GM12874 (cell line): Measurements from ENCODE around the gene BTG4.

Source experiments
- TF ChIP-seq, protein P1 (sequence below): IDR thresholded peaks from 2 replicates; pipeline ENCODE4 v1.5.1; 2011; ENCODE audit warnings: low read depth, mild to moderate bottlenecking, control low read depth, low read length, moderate library complexity; ENCODE audit not compliant: insufficient read depth

Gene BTG4

GRCh38 chr11:111454561-111455192, 57.5 kb downstream of the BTG4 start:
- TF ChIP-seq, protein P1, sequence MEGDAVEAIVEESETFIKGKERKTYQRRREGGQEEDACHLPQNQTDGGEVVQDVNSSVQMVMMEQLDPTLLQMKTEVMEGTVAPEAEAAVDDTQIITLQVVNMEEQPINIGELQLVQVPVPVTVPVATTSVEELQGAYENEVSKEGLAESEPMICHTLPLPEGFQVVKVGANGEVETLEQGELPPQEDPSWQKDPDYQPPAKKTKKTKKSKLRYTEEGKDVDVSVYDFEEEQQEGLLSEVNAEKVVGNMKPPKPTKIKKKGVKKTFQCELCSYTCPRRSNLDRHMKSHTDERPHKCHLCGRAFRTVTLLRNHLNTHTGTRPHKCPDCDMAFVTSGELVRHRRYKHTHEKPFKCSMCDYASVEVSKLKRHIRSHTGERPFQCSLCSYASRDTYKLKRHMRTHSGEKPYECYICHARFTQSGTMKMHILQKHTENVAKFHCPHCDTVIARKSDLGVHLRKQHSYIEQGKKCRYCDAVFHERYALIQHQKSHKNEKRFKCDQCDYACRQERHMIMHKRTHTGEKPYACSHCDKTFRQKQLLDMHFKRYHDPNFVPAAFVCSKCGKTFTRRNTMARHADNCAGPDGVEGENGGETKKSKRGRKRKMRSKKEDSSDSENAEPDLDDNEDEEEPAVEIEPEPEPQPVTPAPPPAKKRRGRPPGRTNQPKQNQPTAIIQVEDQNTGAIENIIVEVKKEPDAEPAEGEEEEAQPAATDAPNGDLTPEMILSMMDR: peak; percentile 63

DNA sequence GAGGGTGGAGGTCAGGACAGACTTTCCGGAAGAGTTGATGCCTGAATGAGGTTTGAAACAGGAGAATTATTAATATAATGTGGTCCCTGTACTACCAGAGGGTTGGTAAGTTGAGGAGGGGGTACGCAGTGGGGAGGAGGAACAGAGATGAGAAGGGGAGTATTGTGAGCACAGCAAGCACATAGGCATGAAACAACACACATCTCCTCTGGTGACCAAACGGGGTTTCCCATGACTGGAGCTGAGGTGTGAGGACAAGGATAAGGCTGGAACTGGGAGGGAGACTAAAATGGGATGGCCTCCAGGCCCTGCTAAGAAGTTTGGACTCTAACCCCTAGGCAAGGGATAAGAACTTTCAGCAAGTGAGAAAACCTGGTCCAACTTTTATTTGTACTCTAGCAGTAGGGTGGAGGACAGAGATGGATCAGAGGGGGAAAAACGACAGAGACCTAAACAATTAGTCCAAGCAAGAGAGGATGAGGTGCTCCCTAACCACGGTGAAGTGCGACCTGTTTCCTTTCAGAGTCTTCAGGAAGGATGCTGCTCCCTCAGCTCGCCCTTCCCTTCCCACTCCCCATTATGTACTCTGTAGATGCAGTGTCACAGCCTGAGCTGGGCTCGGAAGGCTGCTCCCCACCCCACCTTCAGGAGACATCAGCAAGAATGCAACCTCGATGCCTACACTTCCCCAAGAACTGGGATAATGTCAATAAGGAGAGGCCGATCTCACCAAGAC, 59.2 kb downstream of the BTG4 start:
- TF ChIP-seq, protein P1: no peak

DNA sequence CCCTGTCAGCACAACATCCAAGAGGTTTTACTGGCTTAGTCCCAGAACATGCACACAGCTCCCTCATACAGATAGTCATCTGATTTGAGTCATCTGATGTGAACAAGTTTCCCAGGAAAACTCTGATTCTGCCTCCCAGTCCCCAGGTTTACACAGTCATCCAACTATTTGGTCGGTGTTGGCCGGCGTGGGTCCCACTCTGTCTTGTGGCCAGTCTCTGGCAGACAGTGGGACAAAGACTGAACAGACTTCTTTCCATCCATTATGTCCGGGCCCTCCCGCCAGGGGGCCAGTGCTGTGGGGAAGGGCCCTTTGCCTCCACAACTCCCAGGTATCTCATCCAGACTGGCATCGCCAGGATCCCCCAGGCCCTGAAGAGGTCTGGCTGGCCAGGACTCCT, 60.0 kb downstream of the BTG4 start:
- TF ChIP-seq, protein P1: no peak

DNA sequence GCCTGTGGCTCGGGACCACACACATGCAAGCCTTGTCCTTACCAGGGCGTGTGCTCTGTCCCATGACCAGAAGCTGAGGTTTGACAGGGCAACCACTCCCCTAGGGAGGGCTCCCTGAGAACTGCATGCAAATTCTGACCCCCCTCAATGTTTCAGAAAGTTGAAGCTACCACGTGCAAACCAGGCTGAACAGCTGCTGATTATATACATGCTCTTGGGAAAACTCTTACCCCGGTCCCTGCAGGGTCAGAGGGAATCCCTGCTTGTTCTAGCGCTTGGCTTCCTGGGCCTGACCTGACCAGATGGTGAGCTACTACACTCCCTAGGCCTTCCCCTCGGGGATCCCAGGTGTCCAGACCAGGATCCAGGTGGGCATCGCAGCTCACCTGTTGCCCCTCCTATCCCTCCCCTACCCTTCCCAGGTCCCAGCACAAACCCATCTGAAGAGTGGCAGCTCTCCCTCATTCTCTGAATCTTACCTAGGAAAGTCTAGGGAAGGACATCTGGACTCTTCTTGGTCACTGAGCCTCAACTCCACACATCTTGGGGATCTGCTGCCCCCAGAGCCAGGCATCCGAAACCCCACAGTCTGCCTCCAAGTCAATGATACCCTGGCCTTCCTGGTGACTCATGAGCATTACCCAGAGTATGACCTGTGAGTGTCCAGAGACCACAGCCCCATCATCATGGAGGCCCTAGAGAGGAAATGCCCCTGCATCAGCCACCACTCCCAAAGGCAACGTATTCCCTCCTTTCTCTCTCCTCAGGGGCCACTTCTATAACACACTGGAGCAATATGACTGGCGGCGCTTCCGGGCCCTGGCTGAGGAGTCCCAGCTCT, 61.5 kb downstream of the BTG4 start:
- TF ChIP-seq, protein P1: no peak

GRCh38 chr11:111449696-111450479, 62.3 kb downstream of the BTG4 start:
- TF ChIP-seq, protein P1: no peak

- TF ChIP-seq, protein P1: no peak
Observed at GRCh38 chr11:111448831-111449557, 63.2 kb downstream of the BTG4 start.
